Adipocyte (in vitro differentiated cells): ENCODE measurements around the gene ZNF79.

Experiments
- DNase-seq: peaks from one replicate; pipeline ENCODE4 v3.0.0-alpha.2; 2015; ENCODE audit warnings: low read depth
- H3K27me3 ChIP-seq: replicated peaks from 2 replicates; pipeline ENCODE4 v1.7.0; 2013; ENCODE audit warnings: mild to moderate bottlenecking, low read length, moderate library complexity; ENCODE audit not compliant: control insufficient read depth, insufficient read depth
- H3K36me3 ChIP-seq: 2 replicates; pipeline ENCODE4 v1.7.0; 2013; ENCODE audit warnings: low read length, mild to moderate bottlenecking, moderate library complexity; ENCODE audit not compliant: control insufficient read depth, insufficient read depth, severe bottlenecking
- H3K4me1 ChIP-seq: 2 replicates; pipeline ENCODE4 v1.7.0; 2013; ENCODE audit warnings: mild to moderate bottlenecking, low read length, moderate library complexity; ENCODE audit not compliant: control insufficient read depth, insufficient read depth
- H3K4me3 ChIP-seq: 2 replicates; pipeline ENCODE4 v1.7.0; 2013; ENCODE audit warnings: mild to moderate bottlenecking, low read length, moderate library complexity
- H3K9ac ChIP-seq: 2 replicates; pipeline ENCODE4 v1.7.0; 2013; ENCODE audit warnings: mild to moderate bottlenecking, low read length, moderate library complexity
- H3K9me3 ChIP-seq: 2 replicates; pipeline ENCODE4 v1.7.0; 2013; ENCODE audit warnings: mild to moderate bottlenecking, low read length, moderate library complexity; ENCODE audit not compliant: control insufficient read depth

The ZNF79 gene

DNA sequence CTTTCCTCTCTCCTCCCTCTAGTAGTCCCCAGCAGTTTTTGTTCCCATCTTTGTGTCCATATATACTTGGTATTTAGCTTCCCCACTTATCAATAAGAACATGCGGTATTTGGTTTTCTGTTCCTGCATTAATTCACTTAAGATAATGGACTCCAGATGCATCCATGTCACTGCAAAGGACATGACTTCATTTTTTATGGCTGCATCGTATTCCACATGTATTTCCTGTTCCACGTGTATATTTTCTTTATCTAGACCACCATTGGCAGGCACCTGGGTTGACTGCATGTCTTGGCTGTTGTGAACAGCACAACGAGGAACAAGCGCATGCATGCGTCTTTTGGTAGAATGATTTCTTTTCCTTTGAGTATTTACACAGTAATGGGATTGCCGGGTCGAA is 6.2 kb downstream of the ZNF79 start:
- Histone ChIP-seq H3K4me1 (peaks cover 7% of the 10 kb centered on the region), H3K4me3 (no peak overlapping the region), H3K9me3 (no peaks in the 10 kb centered on the region), H3K36me3 (peaks cover 59% of the 10 kb centered on the region), H3K27me3 (no peaks in the 10 kb centered on the region), H3K9ac (no peak overlapping the region)
- DNase-seq = no peak

DNA sequence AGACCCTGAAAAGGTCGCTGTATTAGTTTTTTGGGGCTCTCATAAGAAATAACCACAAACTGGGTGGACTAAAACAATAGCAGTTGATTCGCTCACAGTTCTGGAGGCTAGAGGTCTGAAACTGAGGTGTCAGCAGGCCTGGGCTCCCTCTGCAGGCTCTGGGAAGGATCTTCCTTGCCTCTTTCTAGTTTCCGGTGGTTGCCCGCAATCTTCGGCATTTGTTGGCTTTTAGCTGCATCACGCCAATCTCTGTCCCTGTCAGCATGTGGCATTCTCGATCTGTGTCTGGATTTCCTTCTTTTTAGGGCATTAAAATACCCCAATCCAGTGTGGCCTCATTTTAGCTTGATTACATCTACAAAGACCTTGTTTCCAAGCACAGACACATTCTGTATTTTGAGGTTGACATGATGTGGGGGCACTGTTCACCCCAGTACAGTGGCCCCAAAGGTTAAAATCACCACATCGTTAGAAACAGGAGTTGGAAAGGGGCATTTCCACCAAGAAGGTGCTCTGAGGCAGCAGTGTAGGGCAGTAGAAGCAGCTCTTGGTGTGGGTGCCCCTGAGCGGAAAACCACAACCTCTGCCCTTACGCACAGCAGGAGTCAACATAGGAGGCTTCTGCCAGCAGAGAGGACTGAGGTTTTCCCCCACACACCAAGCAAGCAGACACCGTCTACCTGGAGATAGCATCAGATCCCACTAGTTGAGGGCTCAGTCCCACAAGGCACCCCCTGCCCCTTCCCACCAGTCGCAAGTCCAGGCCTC is 13.5 kb downstream of the ZNF79 start:
- Histone ChIP-seq H3K4me1 (no peaks in the 10 kb centered on the region), H3K27me3 (no peaks in the 10 kb centered on the region), H3K36me3 (peaks cover 88% of the 10 kb centered on the region), H3K9ac (no peak overlapping the region), H3K4me3 (no peak overlapping the region), H3K9me3 (no peaks in the 10 kb centered on the region)
- no peak for DNase-seq

DNA sequence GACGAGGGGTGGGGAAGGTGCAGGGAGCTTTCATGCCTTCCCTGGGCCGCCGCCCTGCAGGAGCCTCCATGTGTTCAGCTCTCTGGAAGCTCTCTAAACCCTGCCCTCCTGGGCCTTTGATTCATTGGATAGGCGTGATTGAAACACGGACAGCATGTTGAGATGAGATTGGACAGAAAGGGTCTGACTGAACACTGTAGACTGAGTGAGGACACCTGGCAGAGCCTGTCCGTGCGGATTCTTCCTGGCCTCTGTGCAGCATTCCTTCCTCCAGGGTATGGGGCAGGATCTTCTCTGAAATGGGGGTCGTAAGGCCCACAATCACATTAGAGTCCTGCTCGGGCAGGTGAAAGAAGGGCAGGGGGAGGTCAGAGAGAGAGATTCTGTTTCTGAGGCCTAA is 14.2 kb downstream of the ZNF79 start:
- no peaks in the 10 kb centered on the region for H3K4me1 ChIP-seq
- peaks cover 86% of the 10 kb centered on the region for H3K36me3 ChIP-seq

DNA sequence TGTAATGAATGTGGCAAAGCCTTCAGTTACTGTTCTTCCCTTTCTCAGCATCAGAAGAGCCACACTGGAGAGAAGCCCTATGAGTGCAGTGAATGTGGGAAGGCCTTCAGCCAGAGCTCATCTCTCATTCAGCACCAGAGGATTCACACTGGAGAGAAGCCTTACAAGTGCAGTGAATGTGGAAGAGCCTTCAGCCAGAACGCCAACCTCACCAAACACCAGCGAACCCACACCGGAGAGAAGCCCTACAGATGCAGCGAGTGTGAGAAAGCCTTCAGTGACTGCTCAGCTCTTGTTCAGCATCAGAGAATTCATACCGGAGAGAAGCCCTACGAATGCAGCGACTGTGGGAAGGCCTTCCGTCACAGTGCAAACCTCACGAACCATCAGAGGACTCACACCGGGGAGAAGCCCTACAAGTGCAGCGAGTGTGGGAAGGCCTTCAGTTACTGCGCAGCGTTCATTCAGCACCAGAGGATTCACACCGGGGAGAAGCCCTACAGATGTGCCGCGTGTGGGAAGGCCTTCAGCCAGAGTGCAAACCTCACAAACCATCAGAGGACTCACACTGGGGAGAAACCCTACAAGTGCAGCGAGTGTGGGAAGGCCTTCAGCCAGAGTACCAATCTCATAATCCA is 20.2 kb downstream of the ZNF79 start:
- no peaks in the 10 kb centered on the region for H3K27me3 ChIP-seq
- peaks cover 16% of the 10 kb centered on the region for H3K9me3 ChIP-seq
- no peak for DNase-seq
- no peak overlapping the region for H3K9ac ChIP-seq
- peaks cover 83% of the 10 kb centered on the region for H3K36me3 ChIP-seq
- H3K4me3 ChIP-seq = no peak overlapping the region
- peaks cover 18% of the 10 kb centered on the region for H3K4me1 ChIP-seq

More for the DNA sequence above, 14.2 kb downstream of the ZNF79 start:
- Histone ChIP-seq H3K9ac (no peak overlapping the region), H3K27me3 (no peaks in the 10 kb centered on the region), H3K4me3 (no peak overlapping the region), H3K9me3 (no peaks in the 10 kb centered on the region)
- no peak for DNase-seq

DNA sequence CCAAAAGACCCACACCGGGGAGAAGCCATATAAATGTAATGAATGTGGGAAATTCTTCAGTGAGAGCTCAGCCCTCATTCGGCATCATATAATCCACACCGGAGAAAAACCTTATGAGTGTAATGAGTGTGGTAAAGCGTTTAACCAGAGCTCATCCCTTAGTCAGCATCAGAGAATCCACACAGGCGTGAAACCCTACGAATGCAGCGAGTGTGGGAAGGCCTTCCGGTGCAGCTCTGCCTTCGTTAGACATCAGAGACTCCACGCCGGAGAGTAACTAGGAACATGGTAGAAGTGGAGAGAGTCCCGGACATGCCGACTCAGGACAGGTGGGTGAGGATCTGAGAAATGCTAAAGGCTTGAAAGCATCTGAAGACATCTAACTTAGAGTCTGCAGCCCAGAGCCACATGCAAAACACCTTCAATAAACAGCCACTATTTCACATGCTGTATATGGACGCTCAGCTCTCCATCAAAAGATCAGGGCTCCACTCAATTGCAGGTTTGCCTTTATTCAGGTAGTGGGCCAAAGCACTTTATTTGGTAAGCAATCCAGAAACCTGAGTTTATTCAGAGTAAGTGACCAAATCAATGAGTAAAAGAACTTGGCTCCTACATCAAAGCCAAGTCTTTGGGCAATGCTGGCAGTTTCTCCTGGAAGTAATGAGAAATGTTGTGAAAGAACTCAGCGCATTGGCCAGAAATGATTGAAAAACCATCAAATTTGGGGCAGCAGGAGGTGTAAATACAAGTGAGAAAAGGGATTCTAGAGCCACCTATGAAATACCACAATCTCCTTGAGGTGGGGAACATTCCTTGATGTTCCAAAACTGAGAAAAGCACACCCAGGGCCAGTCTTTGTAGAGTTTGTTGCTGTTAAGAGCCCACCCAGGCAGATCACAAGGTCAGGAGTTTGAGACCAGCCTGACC is 21.0 kb downstream of the ZNF79 start:
- peaks cover 84% of the 10 kb centered on the region for H3K36me3 ChIP-seq
- H3K4me1 ChIP-seq = peaks cover 25% of the 10 kb centered on the region
- DNase-seq = peak; percentile 19
- no peak overlapping the region for H3K4me3 ChIP-seq
- H3K9me3 ChIP-seq = peaks cover 16% of the 10 kb centered on the region
- no peaks in the 10 kb centered on the region for H3K27me3 ChIP-seq
- H3K9ac ChIP-seq = no peak overlapping the region

DNA sequence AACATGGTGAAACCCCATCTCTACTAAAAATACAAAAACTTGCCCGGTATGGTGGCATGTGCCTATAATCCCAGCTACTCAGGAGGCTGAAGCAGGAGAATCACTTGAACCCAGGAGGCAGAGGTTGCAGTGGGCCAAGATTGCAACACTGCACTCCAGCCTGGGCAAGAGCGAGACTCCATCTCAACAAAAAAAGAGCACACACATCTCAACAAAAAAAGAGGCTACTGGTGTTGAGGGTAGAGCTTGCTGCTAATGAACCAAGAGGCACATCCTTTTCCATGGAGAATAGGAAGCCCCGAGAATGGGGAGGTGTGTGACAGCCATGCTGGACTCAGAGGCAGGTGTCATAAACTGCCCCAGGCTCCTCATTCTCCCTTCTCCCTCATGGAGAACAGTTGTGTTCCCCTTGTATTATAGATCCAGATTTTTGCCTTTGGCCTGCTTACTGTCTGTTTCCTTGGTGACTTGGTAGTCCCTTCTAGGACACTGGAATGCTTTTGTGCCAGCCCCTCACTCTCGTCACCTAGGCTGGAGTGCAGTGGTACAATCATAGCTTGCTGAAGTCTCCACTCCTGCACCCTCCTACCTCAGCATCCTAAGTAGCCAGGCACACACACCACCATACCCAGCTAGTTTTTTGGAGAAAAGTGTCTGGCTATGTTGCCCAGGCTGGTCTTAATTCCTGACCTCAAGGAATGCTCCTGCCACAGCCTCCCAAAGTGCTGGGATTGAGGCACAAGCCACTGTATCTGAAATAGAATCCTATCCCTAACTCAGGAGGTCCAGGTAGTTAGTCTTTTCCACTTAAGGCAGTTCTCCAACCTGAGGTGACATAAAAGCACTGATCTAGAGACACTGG is 21.9 kb downstream of the ZNF79 start:
- peak; percentile 1 for DNase-seq
- Histone ChIP-seq H3K36me3 (peaks cover 75% of the 10 kb centered on the region), H3K27me3 (no peaks in the 10 kb centered on the region), H3K4me3 (no peak overlapping the region), H3K9me3 (peaks cover 16% of the 10 kb centered on the region), H3K9ac (no peak overlapping the region), H3K4me1 (peaks cover 27% of the 10 kb centered on the region)

DNA sequence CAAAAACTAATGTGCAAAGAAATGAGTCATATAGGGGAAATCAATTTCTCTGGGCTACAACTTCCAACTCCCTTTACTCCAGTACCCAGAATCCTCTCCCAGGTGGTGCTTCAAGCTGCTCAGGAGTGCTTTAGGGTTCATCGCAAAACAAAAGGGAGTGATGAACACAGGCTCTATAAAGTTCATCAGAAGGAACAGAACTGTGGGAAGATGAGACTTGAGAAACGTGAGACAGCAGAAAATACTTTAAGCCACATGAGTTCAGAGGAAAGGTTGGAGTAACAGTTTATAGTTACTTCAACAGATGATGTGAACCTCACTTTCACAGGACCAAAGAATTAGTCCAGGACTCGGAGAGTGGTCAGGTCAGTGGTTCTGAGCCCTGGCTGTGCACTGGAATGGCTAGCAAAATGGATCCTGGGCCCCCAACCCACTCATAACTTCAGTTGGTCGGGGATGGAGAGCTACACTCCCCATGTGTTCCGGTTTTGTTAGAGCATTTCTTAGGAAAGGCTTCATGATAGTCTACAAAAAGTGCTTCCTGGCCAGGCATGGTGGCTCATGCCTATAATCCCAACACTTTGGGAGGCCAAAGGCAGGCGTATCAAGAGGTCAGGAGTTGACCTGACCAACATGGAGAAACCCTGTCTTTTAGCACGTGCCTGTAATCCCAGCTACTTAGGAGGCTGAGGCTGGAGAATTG is 22.7 kb downstream of the ZNF79 start:
- no peak for DNase-seq
- H3K36me3 ChIP-seq = peaks cover 71% of the 10 kb centered on the region
- no peaks in the 10 kb centered on the region for H3K27me3 ChIP-seq
- no peak overlapping the region for H3K9ac ChIP-seq
- H3K4me3 ChIP-seq = no peak overlapping the region
- peaks cover 29% of the 10 kb centered on the region for H3K4me1 ChIP-seq
- H3K9me3 ChIP-seq = peaks cover 16% of the 10 kb centered on the region

DNA sequence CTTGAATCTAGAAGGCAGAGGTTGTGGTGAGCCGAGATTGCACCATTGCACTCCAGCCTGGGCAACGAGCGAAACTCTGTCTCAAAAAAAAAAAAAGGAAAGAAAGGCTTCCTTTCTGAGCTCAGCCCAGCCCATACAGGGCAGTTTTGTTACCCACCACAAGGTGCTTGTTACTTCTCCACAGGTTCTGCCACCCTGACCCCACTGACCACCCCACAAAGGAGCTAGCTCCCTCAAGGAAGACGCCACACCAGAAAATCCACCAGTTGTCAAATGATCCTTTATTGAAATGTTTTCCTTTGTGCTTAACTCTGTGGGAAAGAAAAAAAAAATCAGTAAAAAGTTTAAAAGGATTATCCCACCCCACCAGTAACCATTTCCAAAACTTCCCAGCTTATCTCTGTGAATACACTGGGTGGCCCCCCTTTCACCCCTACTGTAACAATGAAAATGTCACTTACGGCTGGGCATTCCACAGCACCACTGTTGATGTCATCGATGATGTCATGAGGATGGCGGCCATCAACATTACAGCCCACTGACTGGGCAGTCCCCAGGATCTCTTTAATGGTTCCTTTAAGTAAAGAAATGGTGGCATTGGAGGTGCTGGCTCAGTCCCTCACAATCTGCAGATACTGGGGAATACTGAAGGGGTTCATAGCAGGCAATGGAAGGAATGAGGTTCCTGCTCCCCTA is 23.4 kb downstream of the ZNF79 start:
- DNase-seq = peak; percentile 38
- Histone ChIP-seq H3K36me3 (peaks cover 67% of the 10 kb centered on the region), H3K9me3 (peaks cover 16% of the 10 kb centered on the region), H3K9ac (no peak overlapping the region), H3K4me1 (peaks cover 36% of the 10 kb centered on the region), H3K27me3 (no peaks in the 10 kb centered on the region), H3K4me3 (no peak overlapping the region)

DNA sequence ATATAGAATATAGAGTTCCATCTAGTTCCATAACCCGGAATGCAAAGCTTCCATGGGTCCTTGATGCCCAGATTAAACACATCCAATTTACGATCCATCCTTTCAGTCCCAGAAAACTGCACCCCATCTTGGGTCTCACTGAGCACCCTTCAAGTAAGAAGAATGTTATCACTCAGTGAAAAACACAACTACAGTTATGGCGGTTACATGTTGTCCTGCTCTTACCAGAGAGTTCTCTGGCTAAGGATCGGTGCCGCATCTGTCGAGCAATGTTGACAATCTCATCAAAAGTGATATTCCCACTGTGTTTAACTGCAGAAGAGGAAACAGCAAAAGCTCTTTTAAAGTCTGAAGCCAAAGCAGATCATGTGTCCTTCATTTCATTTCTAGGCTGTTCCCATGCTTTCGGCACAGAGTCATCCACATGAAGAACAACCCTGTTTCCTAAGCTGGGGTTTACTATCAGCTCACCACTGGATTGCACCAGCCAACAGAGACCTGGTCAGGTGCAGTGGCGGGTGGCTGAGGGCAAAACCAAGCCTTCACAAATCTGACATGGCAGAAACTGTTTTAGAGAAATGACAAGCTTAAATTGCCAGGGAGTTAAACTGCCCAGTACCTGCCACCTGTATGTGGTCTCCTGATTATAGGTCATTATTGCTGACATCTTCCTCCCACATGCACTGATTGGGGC is 24.1 kb downstream of the ZNF79 start:
- H3K36me3 ChIP-seq = peaks cover 62% of the 10 kb centered on the region
- no peak overlapping the region for H3K9ac ChIP-seq
- peaks cover 36% of the 10 kb centered on the region for H3K4me1 ChIP-seq
- H3K9me3 ChIP-seq = peaks cover 16% of the 10 kb centered on the region
- no peaks in the 10 kb centered on the region for H3K27me3 ChIP-seq
- peak overlapping the region; percentile 85 for H3K4me3 ChIP-seq
- peak; percentile 14 for DNase-seq
